Thyroid gland (tissue), 4 donors: ENCODE measurements around the gene EHBP1L1. TPM values are rescaled to one million over a fixed set of nuclear protein-coding genes. Genes with fewer than 3 reads are reported as not detected.

ENCODE experiments used
- DNase-seq, 2 donors: peaks; one replicate each; pipeline ENCODE4 v3.0.0-alpha.2; 2019
- H3K27ac ChIP-seq, 3 donors: fragments of 200-600 bp; sonication (generic); 1 replicate in 2 of 3; 2 replicates in 1 of 3; pipeline ENCODE4 v1.5.1; 2016 to 2019; ENCODE audit warnings: mild to moderate bottlenecking in 1 of 3, moderate library complexity in 1 of 3
- H3K27me3 ChIP-seq: fragments of 200-600 bp; sonication (generic); one replicate; pipeline ENCODE4 v1.5.1; 2019
- H3K36me3 ChIP-seq, 2 donors: fragments of 200-600 bp; sonication (generic); one replicate each; pipeline ENCODE4 v1.5.1; 2016 to 2019
- H3K4me1 ChIP-seq, 2 donors: fragments of 200-600 bp; sonication (generic); one replicate each; pipeline ENCODE4 v1.5.1; 2017 to 2019
- H3K4me3 ChIP-seq, 3 donors: fragments of 200-600 bp; sonication (generic); replicated peaks in 1 of 3; 1 replicate in 2 of 3; 2 replicates in 1 of 3; pipeline ENCODE4 v1.5.1; 2016; ENCODE audit warnings: mild to moderate bottlenecking in 1 of 3
- H3K9me3 ChIP-seq: fragments of 200-600 bp; sonication (generic); one replicate; pipeline ENCODE4 v1.5.1; 2017
- POLR2A ChIP-seq, 2 donors: fragments of 450-650 bp; IDR thresholded peaks; one replicate each; pipeline ENCODE4 v1.6.1; 2017; ENCODE audit warnings: antibody characterized with exemption in 2 of 2, mild to moderate bottlenecking in 2 of 2, moderate library complexity in 1 of 2
- WGBS, 2 donors: methylation state at CpG; one replicate each; pipeline ENCODE4 v1.1.5; 2017; 5-methylcytosine and 5-hydroxymethylcytosine counted together
- intact Hi-C: fragments of 100-400 bp; cut with DNase I; formaldehyde crosslinking; loops from one replicate; pipeline ENCODE4 v1.15.1; 2023
- total RNA-seq, 4 donors: library from RNA; depleted of rRNA; stranded (reverse); fragments of >200 nt; gene quantifications; one replicate each; pipeline ENCODE4 v1.2.3, GENCODE V29; 2016
- TF ChIP-seq, protein P1 (sequence below), 6 experiments: fragments of 200-600 bp in 3 of 6; fragments of 450-650 bp in 3 of 6; sonication (generic) in 3 of 6; IDR thresholded peaks; one replicate each; pipeline ENCODE4 v1.5.1; 2016 to 2019; ENCODE audit warnings: antibody characterized with exemption in 6 of 6, mild to moderate bottlenecking in 2 of 6, inconsistent platforms in 1 of 6, moderate library complexity in 1 of 6

The EHBP1L1 gene
- total RNA-seq, 4 donors from 2014 or later = 8.6 to 18.8 (median 12.0) TPM

DNA sequence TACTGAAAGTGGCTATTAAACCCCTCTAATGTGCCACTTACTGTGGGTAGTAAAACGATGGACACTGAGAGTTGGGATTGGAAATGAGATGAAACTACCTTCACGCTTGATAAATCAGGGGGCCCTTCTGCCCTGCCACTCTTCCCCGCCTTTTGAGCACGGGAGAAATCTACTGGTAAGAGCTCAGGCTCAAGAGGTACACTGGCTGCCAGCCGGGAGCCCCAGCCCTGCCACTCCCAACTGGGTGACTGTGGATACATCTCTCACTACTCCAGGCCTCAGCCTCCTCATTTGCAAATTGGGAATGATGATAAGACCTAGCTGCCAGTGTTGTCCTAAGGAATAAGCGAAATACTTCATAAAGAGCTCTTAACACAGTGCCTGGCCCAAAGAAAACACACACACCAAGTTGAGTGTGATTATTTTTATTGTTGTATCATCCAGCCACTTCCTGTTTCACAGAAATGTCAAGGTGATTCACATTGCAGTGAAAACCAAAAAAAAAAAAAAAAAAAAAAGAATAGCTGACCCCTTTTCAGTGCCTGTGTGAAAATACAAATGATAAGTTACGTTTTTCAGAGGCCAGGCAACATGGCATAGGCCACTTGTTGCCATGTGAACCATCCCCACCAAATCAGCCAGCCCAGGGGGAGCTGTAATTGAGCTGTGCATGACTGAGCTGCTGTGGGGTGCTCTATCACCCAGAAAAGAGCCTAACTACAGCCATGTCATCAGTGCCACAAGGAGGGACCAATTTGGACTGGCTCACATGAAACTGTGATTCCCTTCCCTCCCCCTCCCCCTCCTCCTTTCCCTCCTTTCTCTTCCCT is 10.0 kb upstream of the EHBP1L1 start:
- TF ChIP-seq, protein P1, sequence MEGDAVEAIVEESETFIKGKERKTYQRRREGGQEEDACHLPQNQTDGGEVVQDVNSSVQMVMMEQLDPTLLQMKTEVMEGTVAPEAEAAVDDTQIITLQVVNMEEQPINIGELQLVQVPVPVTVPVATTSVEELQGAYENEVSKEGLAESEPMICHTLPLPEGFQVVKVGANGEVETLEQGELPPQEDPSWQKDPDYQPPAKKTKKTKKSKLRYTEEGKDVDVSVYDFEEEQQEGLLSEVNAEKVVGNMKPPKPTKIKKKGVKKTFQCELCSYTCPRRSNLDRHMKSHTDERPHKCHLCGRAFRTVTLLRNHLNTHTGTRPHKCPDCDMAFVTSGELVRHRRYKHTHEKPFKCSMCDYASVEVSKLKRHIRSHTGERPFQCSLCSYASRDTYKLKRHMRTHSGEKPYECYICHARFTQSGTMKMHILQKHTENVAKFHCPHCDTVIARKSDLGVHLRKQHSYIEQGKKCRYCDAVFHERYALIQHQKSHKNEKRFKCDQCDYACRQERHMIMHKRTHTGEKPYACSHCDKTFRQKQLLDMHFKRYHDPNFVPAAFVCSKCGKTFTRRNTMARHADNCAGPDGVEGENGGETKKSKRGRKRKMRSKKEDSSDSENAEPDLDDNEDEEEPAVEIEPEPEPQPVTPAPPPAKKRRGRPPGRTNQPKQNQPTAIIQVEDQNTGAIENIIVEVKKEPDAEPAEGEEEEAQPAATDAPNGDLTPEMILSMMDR (IDR thresholded peaks at IDR 0.05) = no peak
- TF ChIP-seq POLR2A (IDR thresholded peaks at IDR 0.05) = no peak
- no peaks in the 10 kb centered on the region for H3K27me3 ChIP-seq
- peaks cover 39 to 50% of the 10 kb centered on the region in 2 donors for H3K4me1 ChIP-seq
- H3K9me3 ChIP-seq = no peaks in the 10 kb centered on the region
- intact Hi-C loops = no loop called here
- no peaks in the 10 kb centered on the region for H3K36me3 ChIP-seq
- H3K4me3 ChIP-seq = no peak overlapping the region
- peak overlapping the region; percentile 52 to 69 (median 59) for H3K27ac ChIP-seq
- peak; percentile 85 to 94 for DNase-seq
- 12 to 27% methylated on average over 7 of the region's 7 CpGs for WGBS, 2 donors

DNA sequence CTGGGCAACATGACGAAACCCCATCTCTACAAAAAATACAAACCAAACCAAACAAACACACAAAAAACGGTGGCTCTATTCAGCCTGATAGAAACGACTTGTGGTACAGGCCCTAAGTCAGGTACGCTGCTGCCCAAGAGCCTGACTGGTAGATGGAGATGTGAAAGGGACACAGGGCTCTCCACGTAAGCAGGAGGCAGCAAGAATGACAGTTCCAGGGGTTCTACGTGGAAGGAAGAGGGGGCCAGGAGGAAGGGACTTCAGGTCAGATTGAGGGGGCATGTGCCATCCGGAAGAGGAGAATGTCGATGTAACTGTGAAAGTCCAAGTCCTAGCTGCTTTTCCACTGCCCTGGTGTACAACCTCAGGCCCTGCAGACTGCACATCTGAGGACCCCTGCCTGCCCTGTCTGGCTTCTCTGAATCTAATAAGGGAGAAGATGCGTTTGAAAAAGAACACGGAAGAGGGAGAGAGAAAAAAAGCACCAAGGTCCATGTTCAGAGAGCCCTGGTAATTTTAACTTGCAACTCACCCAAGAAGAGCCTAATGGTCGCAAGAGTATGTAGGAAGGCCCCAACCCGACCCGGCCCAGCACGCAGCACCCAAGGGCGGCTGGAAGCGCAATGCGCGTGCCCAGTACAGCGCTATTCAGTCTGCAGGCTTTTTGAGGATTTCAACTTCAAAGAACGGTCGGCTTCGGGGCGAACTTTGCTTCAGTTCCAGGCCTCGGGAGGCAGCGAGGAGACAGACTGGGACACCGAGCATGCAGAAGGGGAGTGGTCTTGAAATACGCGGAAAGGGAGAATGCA is 6.5 kb upstream of the EHBP1L1 start:
- WGBS, 2 donors = 10 to 11% methylated on average over 28 of the region's 28 CpGs
- intact Hi-C loops = no loop called here
- peaks cover 59 to 72% of the 10 kb centered on the region in 2 donors for H3K4me1 ChIP-seq

DNA sequence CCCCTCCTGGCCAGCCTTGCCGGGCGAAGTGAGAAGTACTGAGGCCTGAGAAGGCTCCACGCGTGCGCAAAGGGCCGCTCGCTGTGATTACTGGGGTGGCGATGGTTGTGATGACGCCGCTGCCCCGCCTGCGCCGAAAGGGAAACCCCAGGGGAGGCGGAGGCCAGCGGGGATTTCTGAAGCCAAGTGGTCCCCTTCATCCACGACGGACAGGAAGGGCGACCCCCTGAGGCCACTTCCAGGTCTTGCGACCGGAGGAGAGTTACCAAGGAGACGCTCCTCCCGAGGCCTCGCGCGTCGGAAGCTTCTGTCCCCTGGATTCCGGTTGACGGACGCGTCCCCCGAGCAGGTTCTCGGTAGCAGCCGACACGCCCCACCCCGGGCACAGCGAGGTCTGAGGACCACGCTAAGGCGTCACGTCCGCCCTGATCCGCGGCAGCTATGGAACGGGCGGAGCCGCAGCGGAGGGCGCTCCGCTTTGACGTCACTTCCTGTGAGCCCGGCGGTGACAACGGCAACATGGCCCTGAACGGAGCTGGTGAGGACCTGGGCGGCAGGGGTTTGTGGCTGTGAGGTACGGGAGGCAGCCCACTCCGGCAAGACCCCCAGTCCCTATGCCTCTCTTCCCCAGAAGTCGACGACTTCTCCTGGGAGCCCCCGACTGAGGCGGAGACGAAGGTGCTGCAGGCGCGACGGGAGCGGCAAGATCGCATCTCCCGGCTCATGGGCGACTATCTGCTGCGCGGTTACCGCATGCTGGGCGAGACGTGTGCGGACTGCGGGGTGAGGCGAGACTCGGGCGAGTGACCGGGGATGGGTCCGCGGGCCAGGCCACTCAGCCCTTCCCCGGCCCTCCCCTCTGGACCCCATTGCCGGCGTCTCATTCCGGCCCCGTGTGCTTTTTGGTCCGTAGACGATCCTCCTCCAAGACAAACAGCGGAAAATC is 5.6 kb upstream of the EHBP1L1 start, which contains the start of gene ZNRD2:
Gene ZNRD2, plus strand, starts transcription at position 505 of the 946 bp plus-strand sequence. Its CDS starts 15 bp downstream, at position 520.
- no peaks in the 10 kb centered on the region for H3K36me3 ChIP-seq
- peak in 1 of 2 donors; percentile 78 for TF ChIP-seq POLR2A (IDR thresholded peaks at IDR 0.05)
- TF ChIP-seq, protein P1 (IDR thresholded peaks at IDR 0.05) = peak in 4 of 6 experiments; percentile 41 to 66 (median 53)
- H3K4me3 ChIP-seq = peak within 1 kb of the TSS; percentile 90 to 93 (median 91)
- H3K27ac ChIP-seq = peak within 1 kb of the TSS; percentile 86 to 90 (median 90)
- H3K27me3 ChIP-seq = no peaks in the 10 kb centered on the region
- peaks cover 62 to 74% of the 10 kb centered on the region in 2 donors for H3K4me1 ChIP-seq
- 0% methylated on average over 18 to 19 of the region's 89 CpGs for WGBS, 2 donors
- H3K9me3 ChIP-seq = no peaks in the 10 kb centered on the region
- DNase-seq = peak; percentile 99
- intact Hi-C loops = no loop called here

More for the DNA sequence above, 6.5 kb upstream of the EHBP1L1 start:
- Histone ChIP-seq H3K27me3 (no peaks in the 10 kb centered on the region), H3K27ac (peak overlapping the region; percentile 86 to 90 (median 90)), H3K4me3 (peak overlapping the region; percentile 37 to 93 (median 91)), H3K36me3 (no peaks in the 10 kb centered on the region), H3K9me3 (no peaks in the 10 kb centered on the region)
- TF ChIP-seq, protein P1 (IDR thresholded peaks at IDR 0.05) = no peak
- TF ChIP-seq POLR2A (IDR thresholded peaks at IDR 0.05) = no peak
- DNase-seq = no peak

DNA sequence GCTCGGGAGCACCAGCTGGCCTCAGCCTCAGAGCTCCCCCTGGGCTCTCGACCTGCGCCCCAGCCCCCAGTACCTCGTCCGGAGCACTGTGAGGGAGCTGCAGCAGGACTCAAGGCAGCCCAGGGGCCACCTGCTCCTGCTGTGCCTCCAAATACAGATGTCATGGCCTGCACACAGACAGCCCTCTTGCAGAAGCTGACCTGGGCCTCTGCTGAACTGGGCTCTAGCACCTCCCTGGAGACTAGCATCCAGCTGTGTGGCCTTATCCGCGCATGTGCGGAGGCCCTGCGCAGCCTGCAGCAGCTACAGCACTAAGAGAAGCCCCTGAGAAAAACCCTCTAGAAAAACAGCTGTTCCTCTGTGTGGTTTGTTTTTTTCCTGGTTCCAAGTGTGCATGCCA is 4.4 kb upstream of the EHBP1L1 start:
- peak overlapping the region in 1 of 3 donors; percentile 93 for H3K4me3 ChIP-seq
- peaks cover 58 to 68% of the 10 kb centered on the region in 2 donors for H3K4me1 ChIP-seq
- TF ChIP-seq, protein P1 (IDR thresholded peaks at IDR 0.05) = no peak
- no peak for TF ChIP-seq POLR2A (IDR thresholded peaks at IDR 0.05)
- 73 to 77% methylated on average over 9 of the region's 9 CpGs for WGBS, 2 donors
- DNase-seq = no peak
- intact Hi-C loops = no loop called here
- no peaks in the 10 kb centered on the region for H3K36me3 ChIP-seq
- H3K9me3 ChIP-seq = no peaks in the 10 kb centered on the region
- H3K27ac ChIP-seq = no peak overlapping the region
- no peaks in the 10 kb centered on the region for H3K27me3 ChIP-seq
